Body of pancreas (tissue), 4 donors: Measurements from ENCODE around the gene HSPA6.

Source experiments
- CTCF ChIP-seq, 7 experiments: fragments of 450-650 bp in 4 of 7; fragments of 200-600 bp in 3 of 7; sonication (generic) in 3 of 7; IDR thresholded peaks; one replicate each; pipeline ENCODE4 v1.5.1; 2016 to 2019; ENCODE audit warnings: antibody characterized with exemption in 7 of 7
- POLR2A ChIP-seq, 3 donors: fragments of 450-650 bp; IDR thresholded peaks; one replicate each; pipeline ENCODE4 v1.6.1; 2016; ENCODE audit warnings: antibody characterized with exemption in 3 of 3, mild to moderate bottlenecking in 2 of 3

GRCh38 chr1:161503394-161503748 lies 21.0 kb upstream of the HSPA6 start:
- TF ChIP-seq POLR2A (IDR thresholded peaks at IDR 0.05) (no peak), CTCF (IDR thresholded peaks at IDR 0.05) (no peak)
